Left lung (tissue), 10 donors: ENCODE data around the gene DSCAML1. TPM values are rescaled to one million over a fixed set of nuclear protein-coding genes. Genes with fewer than 3 reads are reported as not detected.
A peak's percentile ranks its signal among the peaks of the same experiment; 100 is the strongest.

Source experiments
- ATAC-seq: fragments of 200-7000 bp; cut with Tn5 transposase; one replicate; pipeline ENCODE4 v1.9.1; 2020; ENCODE audit warnings: moderate library complexity
- DNase-seq, 4 donors: peaks; one replicate each; pipeline ENCODE4 v3.0.0-alpha.2; 2013 to 2020
- H3K27ac ChIP-seq, 2 donors: fragments of 200-600 bp; sonication (generic) in 1 of 2; one replicate each; pipeline versions ENCODE4 v1.5.0 to v1.8.0; 2020 to 2021
- H3K27me3 ChIP-seq, 2 donors: fragments of 200-600 bp; sonication (generic) in 1 of 2; one replicate each; pipeline versions ENCODE4 v1.5.0 to v1.8.0; 2020 to 2021
- H3K36me3 ChIP-seq, 2 donors: fragments of 200-600 bp; sonication (generic) in 1 of 2; one replicate each; pipeline versions ENCODE4 v1.5.0 to v1.8.0; 2020 to 2021
- H3K4me1 ChIP-seq, 2 donors: fragments of 200-600 bp; one replicate each; pipeline ENCODE4 v1.8.0; 2021
- H3K4me3 ChIP-seq, 2 donors: fragments of 200-600 bp; sonication (generic) in 1 of 2; one replicate each; pipeline versions ENCODE4 v1.5.0 to v1.8.0; 2020 to 2021; ENCODE audit warnings: mild to moderate bottlenecking in 1 of 2
- H3K9me3 ChIP-seq, 2 donors: fragments of 200-600 bp; sonication (generic) in 1 of 2; one replicate each; pipeline versions ENCODE4 v1.5.0 to v1.8.0; 2020 to 2021
- intact Hi-C, 2 donors: fragments of 100-400 bp; cut with DNase I; formaldehyde crosslinking; loops; one replicate each; pipeline versions ENCODE4 v1.11.2 to v1.14.2; 2022
- polyA plus RNA-seq, 6 donors: library from polyadenylated mRNA; unstranded; fragments of 120-200 nt; gene quantifications; one replicate each; pipeline ENCODE4 v1.2.1, GENCODE V29; 2013; ENCODE audit not compliant: insufficient read length in 6 of 6
- total RNA-seq, 2 donors: library from RNA; stranded (reverse); fragmentation: NEBNext Ultra II Directional; extraction: Animal tissue kit (Norgen Biotek cat#: 25700); gene quantifications; one replicate each; pipeline ENCODE4 v1.2.1, GENCODE V29; 2021
- TF ChIP-seq, protein P1 (sequence below), 2 donors: fragments of 200-600 bp; sonication (generic) in 1 of 2; IDR thresholded peaks; one replicate each; pipeline versions ENCODE4 v1.5.0 to v1.8.0; 2021; ENCODE audit warnings: antibody characterized with exemption in 2 of 2
- donor health status: DM: no; HTN: yes; CAD: no.
- donor health status: DM: no; HTN: no; CAD: no.

The DSCAML1 gene
- total and polyA plus RNA-seq, 8 donors = 0.35 to 1.8 (median 1.2) TPM

DNA sequence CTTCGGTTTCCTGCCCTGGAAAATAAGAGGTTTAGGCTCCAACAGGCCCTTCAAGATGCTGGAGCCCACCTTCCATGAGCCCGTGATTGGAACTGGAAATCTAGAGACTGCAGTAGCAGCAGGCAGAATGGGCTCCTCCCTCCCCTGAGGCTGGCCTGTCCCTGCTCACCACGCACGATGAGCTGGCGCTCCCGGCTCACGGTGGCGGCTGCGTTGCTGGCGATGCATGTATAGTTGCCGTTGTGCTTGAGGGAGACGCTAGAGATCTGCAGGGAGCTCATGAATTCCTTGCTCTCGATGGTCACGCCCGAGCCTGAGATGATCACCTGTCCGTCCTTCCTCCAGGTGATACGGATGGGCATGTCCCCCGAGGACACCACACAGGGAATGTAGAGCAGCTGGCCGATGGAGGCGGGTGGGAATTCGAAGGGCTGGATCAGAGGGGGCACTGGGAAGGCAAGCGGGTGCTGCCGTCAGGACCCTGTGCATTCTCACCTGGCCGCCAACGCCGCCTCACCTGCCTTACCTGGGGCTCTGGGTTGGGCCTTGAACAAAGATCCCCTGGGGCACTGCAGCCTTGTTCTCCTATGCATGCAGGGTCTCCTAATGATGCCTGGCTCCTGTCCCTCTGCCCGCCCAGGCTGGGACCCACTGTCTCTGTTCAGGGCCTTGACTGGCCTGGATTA is 291.6 kb downstream of the DSCAML1 start:
- Histone ChIP-seq H3K27me3 (no peaks in the 10 kb centered on the region), H3K9me3 (no peaks in the 10 kb centered on the region), H3K27ac (no peak overlapping the region), H3K4me1 (no peaks in the 10 kb centered on the region), H3K36me3 (no peaks in the 10 kb centered on the region), H3K4me3 (no peak overlapping the region)
- TF ChIP-seq, protein P1, sequence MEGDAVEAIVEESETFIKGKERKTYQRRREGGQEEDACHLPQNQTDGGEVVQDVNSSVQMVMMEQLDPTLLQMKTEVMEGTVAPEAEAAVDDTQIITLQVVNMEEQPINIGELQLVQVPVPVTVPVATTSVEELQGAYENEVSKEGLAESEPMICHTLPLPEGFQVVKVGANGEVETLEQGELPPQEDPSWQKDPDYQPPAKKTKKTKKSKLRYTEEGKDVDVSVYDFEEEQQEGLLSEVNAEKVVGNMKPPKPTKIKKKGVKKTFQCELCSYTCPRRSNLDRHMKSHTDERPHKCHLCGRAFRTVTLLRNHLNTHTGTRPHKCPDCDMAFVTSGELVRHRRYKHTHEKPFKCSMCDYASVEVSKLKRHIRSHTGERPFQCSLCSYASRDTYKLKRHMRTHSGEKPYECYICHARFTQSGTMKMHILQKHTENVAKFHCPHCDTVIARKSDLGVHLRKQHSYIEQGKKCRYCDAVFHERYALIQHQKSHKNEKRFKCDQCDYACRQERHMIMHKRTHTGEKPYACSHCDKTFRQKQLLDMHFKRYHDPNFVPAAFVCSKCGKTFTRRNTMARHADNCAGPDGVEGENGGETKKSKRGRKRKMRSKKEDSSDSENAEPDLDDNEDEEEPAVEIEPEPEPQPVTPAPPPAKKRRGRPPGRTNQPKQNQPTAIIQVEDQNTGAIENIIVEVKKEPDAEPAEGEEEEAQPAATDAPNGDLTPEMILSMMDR (IDR thresholded peaks at IDR 0.05) = no peak
- DNase-seq (no peak), ATAC-seq (no peak)
- intact Hi-C loops = no loop called here

DNA sequence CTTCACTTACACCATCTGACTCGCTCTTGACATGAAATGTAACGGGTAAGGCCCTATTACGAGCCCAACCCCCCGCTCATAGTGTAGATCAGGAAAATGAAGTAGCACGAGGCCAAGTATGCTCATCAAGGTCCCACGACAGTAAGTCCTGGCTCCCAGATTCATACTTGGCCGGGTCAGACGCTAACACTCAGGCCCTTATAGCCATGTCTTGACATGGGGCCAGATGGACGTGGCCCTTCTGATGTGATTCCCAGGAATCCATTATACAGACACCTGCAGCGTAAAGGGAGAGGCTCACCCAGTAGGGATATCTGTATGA is 294.3 kb downstream of the DSCAML1 start:
- no peak for ATAC-seq
- H3K27me3 ChIP-seq = no peaks in the 10 kb centered on the region
- DNase-seq = no peak
- H3K36me3 ChIP-seq = no peaks in the 10 kb centered on the region
- intact Hi-C loops = no loop called here
- no peak overlapping the region for H3K4me3 ChIP-seq
- TF ChIP-seq, protein P1 (IDR thresholded peaks at IDR 0.05) = no peak
- H3K27ac ChIP-seq = no peak overlapping the region
- no peaks in the 10 kb centered on the region for H3K4me1 ChIP-seq
- no peaks in the 10 kb centered on the region for H3K9me3 ChIP-seq

DNA sequence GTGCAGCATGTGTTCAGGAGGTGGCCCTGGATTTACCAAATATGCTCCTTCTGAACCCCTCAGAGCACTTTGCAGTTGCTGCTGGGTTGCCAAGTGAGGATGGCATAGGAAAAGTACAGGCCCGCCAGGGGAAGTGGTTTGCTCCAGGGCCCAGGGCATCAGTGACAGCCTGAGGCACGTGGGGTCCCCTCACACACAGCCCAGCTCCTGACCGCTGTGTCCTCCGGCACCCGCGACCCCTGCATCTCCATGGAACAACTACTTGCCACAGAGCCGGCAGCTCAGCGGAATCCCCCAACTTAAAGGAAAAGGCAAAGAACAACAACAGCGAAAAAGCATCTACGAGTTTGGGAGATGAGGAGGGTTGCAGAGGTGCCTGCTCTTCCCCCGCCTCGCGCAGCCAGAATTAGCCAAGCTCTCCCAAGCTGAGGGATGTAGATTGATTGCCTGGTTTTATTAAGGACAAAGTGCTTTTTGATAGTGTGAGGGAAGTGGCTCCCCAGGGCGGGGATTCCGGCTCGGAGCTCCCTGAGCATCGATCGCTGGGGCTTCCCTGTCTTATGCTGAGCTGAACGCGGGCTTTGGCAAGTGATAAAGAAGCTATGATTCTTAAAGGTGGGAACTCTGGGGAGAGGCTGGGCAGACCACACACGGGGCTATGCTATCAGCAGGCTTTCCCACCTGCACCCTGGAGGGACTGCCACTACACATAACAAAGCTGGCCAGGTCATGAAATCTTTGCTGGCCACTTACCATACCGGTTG is 294.8 kb downstream of the DSCAML1 start:
- Histone ChIP-seq H3K27ac (no peak overlapping the region), H3K36me3 (no peaks in the 10 kb centered on the region), H3K27me3 (no peaks in the 10 kb centered on the region), H3K9me3 (no peaks in the 10 kb centered on the region), H3K4me3 (no peak overlapping the region), H3K4me1 (no peaks in the 10 kb centered on the region)
- intact Hi-C loops = no loop called here
- DNase-seq (no peak), ATAC-seq (peak; percentile 30)
- TF ChIP-seq, protein P1 (IDR thresholded peaks at IDR 0.05) = no peak

DNA sequence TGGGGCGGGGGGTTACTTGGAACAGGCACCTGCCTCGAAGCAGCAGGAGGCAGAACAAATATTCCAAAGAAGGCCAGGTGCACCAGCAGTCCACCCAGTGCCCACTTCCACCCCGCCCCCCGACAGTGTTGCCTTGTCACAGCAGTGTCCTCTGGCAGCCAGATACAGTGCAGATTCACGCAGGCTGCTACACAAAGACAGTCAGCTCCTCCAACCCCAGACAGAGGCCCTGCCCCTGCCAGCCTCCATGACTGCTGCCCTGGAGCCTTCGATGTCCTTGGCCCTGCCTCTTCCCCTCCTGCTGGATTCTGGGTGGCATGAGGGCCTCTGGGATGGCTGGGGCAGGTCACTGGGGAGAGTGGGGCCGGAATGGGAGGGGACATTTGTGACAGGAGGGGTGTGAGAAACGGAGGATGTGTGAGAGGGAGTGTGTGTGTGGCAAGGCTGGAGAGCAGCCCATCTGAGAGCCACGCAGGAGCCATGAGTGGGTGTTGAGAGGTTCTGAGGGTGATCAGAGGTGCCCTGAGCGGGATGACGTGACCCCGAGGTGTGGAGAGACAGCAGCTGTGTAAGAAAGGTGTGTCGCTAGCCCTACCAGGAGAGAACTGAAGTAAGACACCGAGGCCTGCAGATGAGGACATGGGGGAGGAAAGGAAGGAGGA is 295.6 kb downstream of the DSCAML1 start:
- H3K9me3 ChIP-seq = no peaks in the 10 kb centered on the region
- no peaks in the 10 kb centered on the region for H3K27me3 ChIP-seq
- no peaks in the 10 kb centered on the region for H3K4me1 ChIP-seq
- ATAC-seq (no peak), DNase-seq (no peak)
- intact Hi-C loops = no loop called here
- no peaks in the 10 kb centered on the region for H3K36me3 ChIP-seq
- H3K27ac ChIP-seq = no peak overlapping the region
- no peak overlapping the region for H3K4me3 ChIP-seq
- TF ChIP-seq, protein P1 (IDR thresholded peaks at IDR 0.05) = no peak

DNA sequence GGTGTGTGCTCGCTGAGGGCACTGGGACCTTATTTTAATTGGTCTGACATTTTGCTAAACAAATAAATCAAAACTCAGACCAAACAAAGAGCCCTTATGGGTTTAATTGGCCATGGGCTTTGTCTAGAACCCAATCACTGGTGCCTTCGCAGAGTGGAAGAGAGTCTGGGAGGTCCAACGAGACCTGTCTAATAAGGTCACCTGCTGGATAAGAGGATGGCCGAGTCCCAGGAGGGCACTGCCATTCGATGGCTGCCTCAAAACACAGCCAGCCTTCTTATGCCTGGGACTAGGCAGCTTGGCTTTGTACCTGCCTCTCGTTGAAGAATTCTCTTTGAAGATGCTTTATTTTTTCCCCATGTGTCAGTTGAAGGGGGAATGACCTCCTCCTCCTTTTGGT is 298.2 kb downstream of the DSCAML1 start:
- DNase-seq = no peak
- H3K36me3 ChIP-seq = no peaks in the 10 kb centered on the region
- no peaks in the 10 kb centered on the region for H3K4me1 ChIP-seq
- H3K4me3 ChIP-seq = no peak overlapping the region
- TF ChIP-seq, protein P1 (IDR thresholded peaks at IDR 0.05) = no peak
- no peak for ATAC-seq
- H3K9me3 ChIP-seq = no peaks in the 10 kb centered on the region
- intact Hi-C loops = no loop called here
- no peak overlapping the region for H3K27ac ChIP-seq
- no peaks in the 10 kb centered on the region for H3K27me3 ChIP-seq
